HG02870 (cell line): Measurements from ENCODE around the gene ST6GALNAC2.

ENCODE experiments used
- ATAC-seq: cut with Tn5 transposase; IDR thresholded peaks from one replicate; pipeline ENCODE4 v1.9.1; 2021; ENCODE audit warnings: mild to moderate bottlenecking, moderate library complexity; ENCODE audit not compliant: unreplicated experiment

The ST6GALNAC2 gene

GRCh38 chr17:76599694-76600460 is 14.2 kb upstream of the ST6GALNAC2 start:
- ATAC-seq: no peak

- no peak for ATAC-seq
Measured at GRCh38 chr17:76598004-76598439, 12.4 kb upstream of the ST6GALNAC2 start.

- ATAC-seq: no peak
Measured at GRCh38 chr17:76597156-76598003, 11.7 kb upstream of the ST6GALNAC2 start.

GRCh38 chr17:76594690-76595089 is 9.0 kb upstream of the ST6GALNAC2 start:
- no peak for ATAC-seq

- no peak for ATAC-seq
Measured at GRCh38 chr17:76593959-76594358, 8.3 kb upstream of the ST6GALNAC2 start.

- ATAC-seq: no peak
Measured at GRCh38 chr17:76593384-76593826, 7.7 kb upstream of the ST6GALNAC2 start.

GRCh38 chr17:76588182-76588581 is 2.5 kb upstream of the ST6GALNAC2 start:
- ATAC-seq: no peak

- no peak for ATAC-seq
Measured at GRCh38 chr17:76586741-76587487, 1.3 kb upstream of the ST6GALNAC2 start.

GRCh38 chr17:76585033-76585648 is 519 bp downstream of the ST6GALNAC2 start:
- no peak for ATAC-seq

GRCh38 chr17:76584427-76585032 is 1.1 kb downstream of the ST6GALNAC2 start:
- ATAC-seq: no peak

GRCh38 chr17:76582660-76583059 is 3.0 kb downstream of the ST6GALNAC2 start:
- ATAC-seq: no peak

- no peak for ATAC-seq
Measured at GRCh38 chr17:76581515-76581914, 4.1 kb downstream of the ST6GALNAC2 start.

- ATAC-seq: no peak
Measured at GRCh38 chr17:76579281-76579680, 6.4 kb downstream of the ST6GALNAC2 start.

- no peak for ATAC-seq
Measured at GRCh38 chr17:76578376-76578775, 7.3 kb downstream of the ST6GALNAC2 start.

GRCh38 chr17:76577876-76578275 is 7.8 kb downstream of the ST6GALNAC2 start:
- ATAC-seq: no peak

GRCh38 chr17:76576189-76576588 is 9.5 kb downstream of the ST6GALNAC2 start:
- ATAC-seq: no peak

- ATAC-seq: no peak
Measured at GRCh38 chr17:76575570-76575969, 10.1 kb downstream of the ST6GALNAC2 start.

GRCh38 chr17:76574166-76574565 is 11.5 kb downstream of the ST6GALNAC2 start:
- ATAC-seq: no peak

GRCh38 chr17:76573096-76573495 is 12.6 kb downstream of the ST6GALNAC2 start:
- ATAC-seq: no peak

- ATAC-seq: no peak
Measured at GRCh38 chr17:76572201-76572910, 13.3 kb downstream of the ST6GALNAC2 start.
